NB4 (cell line): ENCODE data around the gene CLDND2.

Experiments used
- CTCF ChIP-seq: IDR thresholded peaks from one replicate; pipeline ENCODE4 v1.5.1; 2012; ENCODE audit warnings: low read depth, low read length
- MAX ChIP-seq: IDR thresholded peaks from 2 replicates; pipeline ENCODE4 v1.6.1; 2011; ENCODE audit warnings: low read depth, low read length
- POLR2A ChIP-seq: IDR thresholded peaks from 2 replicates; pipeline ENCODE4 v1.6.1; 2011; ENCODE audit warnings: mild to moderate bottlenecking; ENCODE audit not compliant: insufficient read length; ENCODE audit errors: extremely low read depth

DNA sequence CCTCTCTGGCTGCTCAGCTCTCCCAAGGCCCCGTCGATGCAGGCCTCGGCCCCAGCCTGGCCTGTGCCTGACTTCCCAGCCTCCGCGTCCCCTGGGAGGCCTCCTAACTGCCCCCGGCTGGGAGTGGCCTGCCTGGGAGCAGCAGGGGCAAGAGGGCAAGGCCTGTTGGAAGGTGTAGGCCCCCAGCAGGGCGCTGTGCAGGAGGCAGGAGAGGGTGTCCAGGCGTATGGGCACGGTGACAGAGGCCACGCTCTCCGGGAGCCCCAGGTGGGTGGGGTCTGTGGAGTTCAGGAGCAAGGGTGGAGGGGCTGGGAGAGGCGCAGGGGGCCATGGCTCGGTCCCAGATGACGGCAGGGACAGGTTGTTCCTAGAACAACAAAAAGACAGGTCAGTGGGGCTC, 20.3 kb upstream of the CLDND2 start:
- TF ChIP-seq CTCF (no peak), POLR2A (no peak), MAX (no peak)
